ENCODE measurements around the gene INHBC.

Gene INHBC

GRCh38 chr12:57475271-57476161 lies 40.9 kb downstream of the INHBC start:
- Mint-ChIP-seq H3K4me3 (peak overlapping the region; percentile 91), H3K27ac (peak overlapping the region; percentile 99), H3K36me3 (ENCODE audit: low read depth) (peaks cover 81% of the 10 kb centered on the region), H3K9me3 (no peaks in the 10 kb centered on the region), H3K27me3 (no peaks in the 10 kb centered on the region), H3K4me1 (ENCODE audit: low read depth) (peaks cover 74% of the 10 kb centered on the region)
- DNase-seq, result no peak

GRCh38 chr12:57476162-57476992 lies 41.8 kb downstream of the INHBC start:
- peak; percentile 87 for DNase-seq
- H3K27me3 Mint-ChIP-seq, result no peaks in the 10 kb centered on the region
- peak overlapping the region; percentile 91 for H3K4me3 Mint-ChIP-seq
- H3K36me3 Mint-ChIP-seq (ENCODE audit: low read depth), result peaks cover 75% of the 10 kb centered on the region
- peak overlapping the region; percentile 99 for H3K27ac Mint-ChIP-seq
- H3K9me3 Mint-ChIP-seq, result no peaks in the 10 kb centered on the region
- peaks cover 80% of the 10 kb centered on the region for H3K4me1 Mint-ChIP-seq (ENCODE audit: low read depth)

- H3K4me1 Mint-ChIP-seq (ENCODE audit: low read depth), result peaks cover 80% of the 10 kb centered on the region
- DNase-seq, result peak; percentile 56
- H3K27me3 Mint-ChIP-seq, result no peaks in the 10 kb centered on the region
- peak overlapping the region; percentile 91 for H3K4me3 Mint-ChIP-seq
- no peaks in the 10 kb centered on the region for H3K9me3 Mint-ChIP-seq
- H3K36me3 Mint-ChIP-seq (ENCODE audit: low read depth), result peaks cover 71% of the 10 kb centered on the region
- peak overlapping the region; percentile 99 for H3K27ac Mint-ChIP-seq
Measured at GRCh38 chr12:57476993-57477709, 42.6 kb downstream of the INHBC start.

- Mint-ChIP-seq H3K4me3 (peak overlapping the region; percentile 91), H3K27ac (peak overlapping the region; percentile 99), H3K27me3 (no peaks in the 10 kb centered on the region), H3K9me3 (no peaks in the 10 kb centered on the region), H3K36me3 (ENCODE audit: low read depth) (peaks cover 63% of the 10 kb centered on the region), H3K4me1 (ENCODE audit: low read depth) (peaks cover 74% of the 10 kb centered on the region)
- DNase-seq, result peak; percentile 72
Measured at GRCh38 chr12:57477710-57478681, 43.4 kb downstream of the INHBC start.

- Mint-ChIP-seq H3K27me3 (no peaks in the 10 kb centered on the region), H3K36me3 (ENCODE audit: low read depth) (peaks cover 56% of the 10 kb centered on the region), H3K9me3 (no peaks in the 10 kb centered on the region), H3K27ac (peak overlapping the region; percentile 99), H3K4me3 (peak overlapping the region; percentile 91), H3K4me1 (ENCODE audit: low read depth) (peaks cover 73% of the 10 kb centered on the region)
- no peak for DNase-seq
Measured at GRCh38 chr12:57479043-57479375, 44.4 kb downstream of the INHBC start.

GRCh38 chr12:57479376-57480115 lies 45.0 kb downstream of the INHBC start, which contains the start of gene ARHGAP9:
ARHGAP9 (minus strand) TSS chr12:57479866; CDS start chr12:57479406, 460 bp downstream.
- Mint-ChIP-seq H3K9me3 (no peaks in the 10 kb centered on the region), H3K27me3 (no peaks in the 10 kb centered on the region), H3K4me1 (ENCODE audit: low read depth) (peaks cover 67% of the 10 kb centered on the region), H3K36me3 (ENCODE audit: low read depth) (peaks cover 50% of the 10 kb centered on the region), H3K27ac (peak within 1 kb of the TSS; percentile 99), H3K4me3 (peak within 1 kb of the TSS; percentile 91)
- DNase-seq, result peak; percentile 68

- no peaks in the 10 kb centered on the region for H3K27me3 Mint-ChIP-seq
- no peaks in the 10 kb centered on the region for H3K9me3 Mint-ChIP-seq
- peak overlapping the region; percentile 99 for H3K27ac Mint-ChIP-seq
- H3K4me1 Mint-ChIP-seq (ENCODE audit: low read depth), result peaks cover 52% of the 10 kb centered on the region
- H3K36me3 Mint-ChIP-seq (ENCODE audit: low read depth), result peaks cover 32% of the 10 kb centered on the region
- H3K4me3 Mint-ChIP-seq, result no peak overlapping the region
- DNase-seq, result no peak
Measured at GRCh38 chr12:57481671-57482070, 47.1 kb downstream of the INHBC start.

- Mint-ChIP-seq H3K9me3 (no peaks in the 10 kb centered on the region), H3K4me1 (ENCODE audit: low read depth) (peaks cover 47% of the 10 kb centered on the region), H3K27me3 (no peaks in the 10 kb centered on the region), H3K36me3 (ENCODE audit: low read depth) (peaks cover 24% of the 10 kb centered on the region), H3K4me3 (no peak overlapping the region), H3K27ac (no peak overlapping the region)
- DNase-seq, result no peak
Measured at GRCh38 chr12:57483466-57483865, 48.9 kb downstream of the INHBC start.

GRCh38 chr12:57485695-57486094 lies 51.1 kb downstream of the INHBC start:
- no peak for DNase-seq
- Mint-ChIP-seq H3K27me3 (no peaks in the 10 kb centered on the region), H3K9me3 (no peaks in the 10 kb centered on the region), H3K27ac (no peak overlapping the region), H3K4me3 (no peak overlapping the region), H3K36me3 (ENCODE audit: low read depth) (peaks cover 33% of the 10 kb centered on the region), H3K4me1 (ENCODE audit: low read depth) (peaks cover 39% of the 10 kb centered on the region)

- no peaks in the 10 kb centered on the region for H3K27me3 Mint-ChIP-seq
- H3K4me3 Mint-ChIP-seq, result peak overlapping the region; percentile 89
- no peaks in the 10 kb centered on the region for H3K9me3 Mint-ChIP-seq
- peak overlapping the region; percentile 94 for H3K27ac Mint-ChIP-seq
- peaks cover 34% of the 10 kb centered on the region for H3K4me1 Mint-ChIP-seq (ENCODE audit: low read depth)
- DNase-seq, result no peak
- H3K36me3 Mint-ChIP-seq (ENCODE audit: low read depth), result peaks cover 44% of the 10 kb centered on the region
Measured at GRCh38 chr12:57487055-57487596, 52.5 kb downstream of the INHBC start.

GRCh38 chr12:57487597-57488401 lies 53.2 kb downstream of the INHBC start, which contains the start of gene MARS1:
MARS1 (plus strand) TSS chr12:57488068; CDS start chr12:57488091, 23 bp downstream.
- peaks cover 51% of the 10 kb centered on the region for H3K36me3 Mint-ChIP-seq (ENCODE audit: low read depth)
- peaks cover 36% of the 10 kb centered on the region for H3K4me1 Mint-ChIP-seq (ENCODE audit: low read depth)
- no peaks in the 10 kb centered on the region for H3K9me3 Mint-ChIP-seq
- H3K27me3 Mint-ChIP-seq, result no peaks in the 10 kb centered on the region
- H3K4me3 Mint-ChIP-seq, result peak within 1 kb of the TSS; percentile 89
- DNase-seq, result peak; percentile 92
- H3K27ac Mint-ChIP-seq, result peak within 1 kb of the TSS; percentile 94

Data from activated T-cell treated with anti-CD3 and anti-CD28 coated beads, Interleukin-2, amount 50 U/mL, for 24 hours (primary cell).